Measurements from ENCODE around the gene SEPHS2. TPM values are rescaled to one million over a fixed set of nuclear protein-coding genes. Genes with fewer than 3 reads are reported as not detected.

SEPHS2 gene
- total RNA-seq, 1 experiment from 2014 or later, result 51.9 TPM

GRCh38 chr16:30474684-30475083 lies 29.0 kb upstream of the SEPHS2 start:
- H3K9me3 Mint-ChIP-seq (ENCODE audit: unreplicated experiment), result no peaks in the 10 kb centered on the region
- intact Hi-C loops (cut with micrococcal nuclease), result no loop called here

GRCh38 chr16:30474074-30474452 lies 28.4 kb upstream of the SEPHS2 start:
- H3K27ac Mint-ChIP-seq (ENCODE audit: low read depth, unreplicated experiment), result no peak overlapping the region
- no TSS peak for BruUV-seq (replicated peaks)
- no peaks in the 10 kb centered on the region for H3K27me3 Mint-ChIP-seq (ENCODE audit: insufficient read depth, unreplicated experiment)
- intact Hi-C loops (cut with micrococcal nuclease), result no loop called here
- no peaks in the 10 kb centered on the region for H3K9me3 Mint-ChIP-seq (ENCODE audit: unreplicated experiment)
- H3K4me3 Mint-ChIP-seq (ENCODE audit: unreplicated experiment), result no peak overlapping the region
- ChIA-PET POLR2A (interaction anchor here (1.1 to 1.3 kb wide), 3 partner anchors 44 to 53 kb away, joined by 3 read pairs; partner anchors contain the start of gene DCTPP1), CTCF (interaction anchor here (0.6 kb wide), 1 partner anchor 40 kb away, joined by 3 read pairs; no protein-coding TSS in a partner anchor)
- no peak for DNase-seq (ENCODE audit: unreplicated experiment)
- TF ChIP-seq CTCF (IDR thresholded peaks at IDR 0.05; ENCODE audit: unreplicated experiment), result no peak
- H3K36me3 Mint-ChIP-seq (ENCODE audit: insufficient read depth, unreplicated experiment), result no peaks in the 10 kb centered on the region
- peaks cover 8% of the 10 kb centered on the region for H3K4me1 Mint-ChIP-seq (ENCODE audit: insufficient read depth, unreplicated experiment)

More at GRCh38 chr16:30474684-30475083, 29.0 kb upstream of the SEPHS2 start:
- no peaks in the 10 kb centered on the region for H3K27me3 Mint-ChIP-seq (ENCODE audit: insufficient read depth, unreplicated experiment)
- ChIA-PET CTCF (interaction anchor here (0.5 to 0.7 kb wide), 2 partner anchors 25 to 155 kb away, joined by 3 to 4 read pairs; no protein-coding TSS in a partner anchor), POLR2A (interaction anchor here (0.7 kb wide), 1 partner anchor 549 kb away, joined by 3 read pairs; no protein-coding TSS in a partner anchor)
- DNase-seq (ENCODE audit: unreplicated experiment), result no peak
- H3K36me3 Mint-ChIP-seq (ENCODE audit: insufficient read depth, unreplicated experiment), result no peaks in the 10 kb centered on the region
- no peak overlapping the region for H3K4me3 Mint-ChIP-seq (ENCODE audit: unreplicated experiment)
- H3K27ac Mint-ChIP-seq (ENCODE audit: low read depth, unreplicated experiment), result no peak overlapping the region
- BruUV-seq (replicated peaks), result no TSS peak
- TF ChIP-seq CTCF (IDR thresholded peaks at IDR 0.05; ENCODE audit: unreplicated experiment), result no peak
- peaks cover 4% of the 10 kb centered on the region for H3K4me1 Mint-ChIP-seq (ENCODE audit: insufficient read depth, unreplicated experiment)

- H3K4me3 Mint-ChIP-seq (ENCODE audit: unreplicated experiment), result no peak overlapping the region
- intact Hi-C loops (cut with micrococcal nuclease), result no loop called here
- POLR2A ChIA-PET, result interaction anchor here (1.1 to 1.3 kb wide), 3 partner anchors 43 to 54 kb away, joined by 3 read pairs; partner anchors contain the start of gene DCTPP1
- H3K9me3 Mint-ChIP-seq (ENCODE audit: unreplicated experiment), result no peaks in the 10 kb centered on the region
- H3K27me3 Mint-ChIP-seq (ENCODE audit: insufficient read depth, unreplicated experiment), result no peaks in the 10 kb centered on the region
- BruUV-seq (replicated peaks), result no TSS peak
- H3K27ac Mint-ChIP-seq (ENCODE audit: low read depth, unreplicated experiment), result no peak overlapping the region
- H3K36me3 Mint-ChIP-seq (ENCODE audit: insufficient read depth, unreplicated experiment), result no peaks in the 10 kb centered on the region
- no peak for TF ChIP-seq CTCF (IDR thresholded peaks at IDR 0.05; ENCODE audit: unreplicated experiment)
- CTCF ChIA-PET, result interaction anchor here (0.6 to 0.7 kb wide), 3 partner anchors 9 to 164 kb away, joined by 3 to 6 read pairs (median 3); no protein-coding TSS in a partner anchor
- no peak for DNase-seq (ENCODE audit: unreplicated experiment)
- H3K4me1 Mint-ChIP-seq (ENCODE audit: insufficient read depth, unreplicated experiment), result peaks cover 8% of the 10 kb centered on the region
These were observed 27.8 kb upstream of the SEPHS2 start for GRCh38 chr16:30473231-30474073.

GRCh38 chr16:30472328-30472942 lies 26.8 kb upstream of the SEPHS2 start, which contains the start of gene ITGAL:
TSS of gene ITGAL (plus strand) at chr16:30472742. CDS start at chr16:30472838, 96 bp downstream.
- no TSS peak for BruUV-seq (replicated peaks)
- no peak for DNase-seq (ENCODE audit: unreplicated experiment)
- no peak within 1 kb of the TSS for H3K27ac Mint-ChIP-seq (ENCODE audit: low read depth, unreplicated experiment)
- H3K27me3 Mint-ChIP-seq (ENCODE audit: insufficient read depth, unreplicated experiment), result no peaks in the 10 kb centered on the region
- no peaks in the 10 kb centered on the region for H3K9me3 Mint-ChIP-seq (ENCODE audit: unreplicated experiment)
- POLR2A ChIA-PET, result no interaction called here
- TF ChIP-seq CTCF (IDR thresholded peaks at IDR 0.05; ENCODE audit: unreplicated experiment), result no peak
- H3K36me3 Mint-ChIP-seq (ENCODE audit: insufficient read depth, unreplicated experiment), result no peaks in the 10 kb centered on the region
- CTCF ChIA-PET, result interaction anchor here (0.7 kb wide), 2 partner anchors 10 to 118 kb away, joined by 3 read pairs; no protein-coding TSS in a partner anchor
- intact Hi-C loops (cut with micrococcal nuclease), result no loop called here
- no peak within 1 kb of the TSS for H3K4me3 Mint-ChIP-seq (ENCODE audit: unreplicated experiment)
- H3K4me1 Mint-ChIP-seq (ENCODE audit: insufficient read depth, unreplicated experiment), result peaks cover 8% of the 10 kb centered on the region

Data from MCF 10A (cell line).